Esophagus (tissue), 2 donors: ENCODE data around the gene POU1F1. TPM values are rescaled to one million over a fixed set of nuclear protein-coding genes. Genes with fewer than 3 reads are reported as not detected.

Experiments
- H3K27ac ChIP-seq, 2 donors: one replicate each; pipeline ENCODE4 v1.5.1; 2013; ENCODE audit warnings: low read depth in 2 of 2, mild to moderate bottlenecking in 2 of 2, inconsistent platforms in 1 of 2, low read length in 1 of 2, moderate library complexity in 1 of 2
- H3K27me3 ChIP-seq, 2 donors: one replicate each; pipeline ENCODE4 v1.6.1; 2013; ENCODE audit warnings: low read length in 2 of 2, control low read depth in 1 of 2, mild to moderate bottlenecking in 1 of 2; ENCODE audit not compliant: insufficient read depth in 2 of 2, control insufficient read depth in 1 of 2
- H3K36me3 ChIP-seq, 2 donors: one replicate each; pipeline ENCODE4 v1.6.1; 2013; ENCODE audit warnings: low read length in 1 of 2; ENCODE audit not compliant: control insufficient read depth in 2 of 2, insufficient read depth in 2 of 2
- H3K4me1 ChIP-seq, 2 donors: one replicate each; pipeline ENCODE4 v1.6.1; 2013; ENCODE audit warnings: low read length in 1 of 2; ENCODE audit not compliant: control insufficient read depth in 2 of 2, insufficient read depth in 2 of 2
- H3K4me3 ChIP-seq, 2 donors: one replicate each; pipeline ENCODE4 v1.5.1; 2013; ENCODE audit warnings: low read length in 2 of 2, mild to moderate bottlenecking in 2 of 2, low read depth in 1 of 2, moderate library complexity in 1 of 2
- H3K9me3 ChIP-seq, 2 donors: one replicate each; pipeline ENCODE4 v1.6.1; 2013; ENCODE audit warnings: mild to moderate bottlenecking in 2 of 2, low read depth in 1 of 2, low read length in 1 of 2, moderate library complexity in 1 of 2; ENCODE audit not compliant: control insufficient read depth in 2 of 2, insufficient read depth in 1 of 2
- WGBS, 2 donors: extraction: QIAGEN DNeasy Blood & Tissue Kit; methylation state at CpG; one replicate each; pipeline ENCODE4 v1.1.7; 2013; 5-methylcytosine and 5-hydroxymethylcytosine counted together
- polyA plus RNA-seq, 2 donors: library from polyadenylated mRNA; stranded (reverse); fragments of 200-250 nt; gene quantifications; one replicate each; pipeline ENCODE4 v1.2.3, GENCODE V29; 2013
- donor health status: healthy with polysubstance abuse.
- donor health status: Bipolar disorder and iron deficiency.

The POU1F1 gene
- polyA plus RNA-seq, 2 donors, result not detected

- no peaks in the 10 kb centered on the region for H3K36me3 ChIP-seq
- peaks cover 0 to under 1% of the 10 kb centered on the region in 2 donors for H3K4me1 ChIP-seq
- no peaks in the 10 kb centered on the region for H3K9me3 ChIP-seq
- no peaks in the 10 kb centered on the region for H3K27me3 ChIP-seq
- 21 to 23% methylated on average over 1 of the region's 1 CpG for WGBS, 2 donors
- peak overlapping the region in 1 of 2 donors; percentile 95 for H3K4me3 ChIP-seq
- no peak overlapping the region for H3K27ac ChIP-seq
Measured at GRCh38 chr3:87228316-87228715, 48.1 kb downstream of the POU1F1 start.

GRCh38 chr3:87227835-87228144 lies 48.6 kb downstream of the POU1F1 start:
- Histone ChIP-seq H3K4me3 (peak overlapping the region; percentile 93 to 95), H3K36me3 (no peaks in the 10 kb centered on the region), H3K27me3 (no peaks in the 10 kb centered on the region), H3K9me3 (no peaks in the 10 kb centered on the region), H3K4me1 (no peaks in the 10 kb centered on the region), H3K27ac (peak overlapping the region; percentile 98 to 99)
- 1 to 2% methylated on average over 3 of the region's 3 CpGs for WGBS, 2 donors

- Histone ChIP-seq H3K27ac (peak within 1 kb of the TSS; percentile 98 to 99), H3K4me1 (no peaks in the 10 kb centered on the region)
- WGBS, 2 donors, result 0% methylated on average over 59 of the region's 59 CpGs
Measured at GRCh38 chr3:87227104-87227834, 49.1 kb downstream of the POU1F1 start, which contains the start of gene CHMP2B. CHMP2B (plus strand) TSS chr3:87227309; CDS start chr3:87227523, 214 bp downstream.

GRCh38 chr3:87225659-87226058 lies 50.7 kb downstream of the POU1F1 start:
- Histone ChIP-seq H3K4me1 (no peaks in the 10 kb centered on the region), H3K27ac (no peak overlapping the region), H3K9me3 (no peaks in the 10 kb centered on the region), H3K27me3 (no peaks in the 10 kb centered on the region), H3K4me3 (no peak overlapping the region), H3K36me3 (no peaks in the 10 kb centered on the region)
- WGBS, 2 donors, result 36 to 40% methylated on average over 5 of the region's 5 CpGs

More at GRCh38 chr3:87227104-87227834, 49.1 kb downstream of the POU1F1 start, which contains the start of gene CHMP2B:
- Histone ChIP-seq H3K9me3 (no peaks in the 10 kb centered on the region), H3K27me3 (no peaks in the 10 kb centered on the region), H3K36me3 (no peaks in the 10 kb centered on the region), H3K4me3 (peak within 1 kb of the TSS; percentile 93 to 95)

- H3K36me3 ChIP-seq, result no peaks in the 10 kb centered on the region
- 92% methylated on average over 2 of the region's 2 CpGs for WGBS, 2 donors
- H3K4me1 ChIP-seq, result no peaks in the 10 kb centered on the region
- H3K27me3 ChIP-seq, result no peaks in the 10 kb centered on the region
- H3K4me3 ChIP-seq, result no peak overlapping the region
- no peak overlapping the region for H3K27ac ChIP-seq
- no peaks in the 10 kb centered on the region for H3K9me3 ChIP-seq
Measured at GRCh38 chr3:87219611-87220010, 56.8 kb downstream of the POU1F1 start.

GRCh38 chr3:87218560-87218959 lies 57.8 kb downstream of the POU1F1 start:
- 88 to 93% methylated on average over 1 of the region's 1 CpG for WGBS, 2 donors
- H3K27ac ChIP-seq, result no peak overlapping the region
- H3K9me3 ChIP-seq, result no peaks in the 10 kb centered on the region
- H3K4me1 ChIP-seq, result no peaks in the 10 kb centered on the region
- no peaks in the 10 kb centered on the region for H3K27me3 ChIP-seq
- H3K4me3 ChIP-seq, result no peak overlapping the region
- H3K36me3 ChIP-seq, result no peaks in the 10 kb centered on the region

Other genes starting within 250 kb of the POU1F1 start
- 10 to 100 TPM; 28.4 to 30.6 TPM for gene CHMP2B, start 49.3 kb downstream of the POU1F1 start, polyA plus RNA-seq